Kidney glomerular epithelial cell (primary cell): ENCODE measurements around the gene PROKR1.
"Not testable (repeated sequence)": the region's sequence is repeated elsewhere in the genome, so short reads cannot be mapped to it uniquely, and the experiment has no call there.

Experiments used
- DNase-seq: peaks from one replicate; lab custom pipeline; 2025; lab: John Stamatoyannopoulos, UW

The PROKR1 gene

DNA sequence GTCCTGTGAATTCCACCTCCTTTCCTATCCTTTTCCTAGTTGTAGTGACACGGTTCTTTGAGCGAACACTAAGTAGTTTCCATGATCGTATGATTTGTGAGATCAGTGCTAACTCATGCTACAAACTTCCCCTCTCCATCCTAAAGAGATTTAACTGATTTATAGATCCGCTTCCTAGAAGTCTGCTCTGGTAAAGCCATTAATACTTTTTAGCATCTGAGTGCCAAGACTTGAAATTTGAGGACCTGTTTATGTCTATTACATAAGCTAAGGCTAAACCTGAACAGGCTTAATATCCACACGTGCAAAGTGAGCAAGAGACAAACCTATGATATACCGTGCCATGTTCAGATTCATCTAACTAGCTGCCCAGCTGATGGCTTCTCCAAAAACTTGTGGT lies 14.9 kb downstream of the PROKR1 start:
- no peak for DNase-seq

- DNase-seq, result no peak
Measured at GRCh38 chr2:68659081-68659480, 15.7 kb downstream of the PROKR1 start.

DNA sequence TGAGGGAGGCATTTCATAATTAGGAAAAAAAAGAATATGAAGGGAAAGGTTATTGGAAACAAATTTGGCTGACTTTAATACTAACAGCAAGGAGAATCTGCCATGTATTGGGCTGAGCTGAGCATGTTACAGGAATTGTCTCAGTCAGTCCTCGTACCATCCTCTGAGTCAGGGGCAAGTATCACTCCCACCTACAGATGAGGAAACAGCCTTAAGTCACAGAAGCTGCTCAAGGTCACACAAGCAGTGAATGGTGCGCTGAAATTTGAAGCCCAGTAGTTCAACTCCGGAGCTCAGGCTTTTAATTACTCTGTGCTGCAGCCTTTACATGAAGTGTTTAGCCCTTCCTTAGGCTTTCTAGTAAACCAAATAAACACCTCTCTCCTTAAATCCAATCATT lies 17.3 kb downstream of the PROKR1 start:
- no peak for DNase-seq

DNA sequence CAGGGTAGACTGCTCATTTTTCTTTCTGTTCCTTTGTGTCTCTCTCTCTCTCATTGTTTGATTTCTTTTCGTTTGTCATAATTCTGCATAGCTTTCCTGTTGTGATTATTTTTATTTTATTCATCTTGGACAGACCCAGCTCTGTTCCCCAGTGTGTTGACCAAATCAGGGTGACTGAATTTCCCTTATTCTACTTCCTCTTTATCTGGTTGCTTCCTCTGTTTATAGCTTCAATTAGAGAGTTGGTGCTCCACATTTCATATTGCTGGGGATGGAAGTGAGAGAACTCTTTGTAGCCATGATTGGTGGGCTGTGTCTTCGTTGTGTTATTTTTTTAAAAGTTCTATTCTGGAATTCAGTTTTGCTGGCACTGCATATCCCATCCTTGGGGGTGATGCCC lies 19.1 kb downstream of the PROKR1 start:
- DNase-seq, result no peak

GRCh38 chr2:68663371-68664156 lies 20.2 kb downstream of the PROKR1 start:
- no peak for DNase-seq

GRCh38 chr2:68667371-68667770 lies 24.0 kb downstream of the PROKR1 start:
- no peak for DNase-seq

GRCh38 chr2:68669651-68670050 lies 26.3 kb downstream of the PROKR1 start:
- no peak for DNase-seq

GRCh38 chr2:68671961-68672360 lies 28.6 kb downstream of the PROKR1 start:
- DNase-seq, result no peak

DNA sequence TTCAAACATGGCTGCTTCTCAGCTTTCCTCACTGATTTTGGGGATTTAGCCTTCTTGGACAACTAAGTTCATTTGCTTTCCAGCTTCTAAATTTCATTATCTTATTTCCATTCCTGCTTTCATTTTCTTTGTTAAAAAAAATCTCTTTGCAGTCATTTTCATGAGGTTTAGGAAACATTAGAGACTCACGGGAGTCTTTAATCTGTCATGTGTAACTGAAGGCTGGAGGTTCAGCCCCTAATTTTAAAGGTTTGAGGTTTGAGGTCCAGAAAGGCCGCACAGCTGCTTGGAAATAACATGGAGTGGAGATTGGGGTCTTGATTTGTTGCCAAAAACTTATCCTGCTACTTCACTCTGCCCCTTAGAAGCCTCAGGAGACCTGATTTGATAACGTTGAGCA lies 30.3 kb downstream of the PROKR1 start:
- DNase-seq, result no peak

DNA sequence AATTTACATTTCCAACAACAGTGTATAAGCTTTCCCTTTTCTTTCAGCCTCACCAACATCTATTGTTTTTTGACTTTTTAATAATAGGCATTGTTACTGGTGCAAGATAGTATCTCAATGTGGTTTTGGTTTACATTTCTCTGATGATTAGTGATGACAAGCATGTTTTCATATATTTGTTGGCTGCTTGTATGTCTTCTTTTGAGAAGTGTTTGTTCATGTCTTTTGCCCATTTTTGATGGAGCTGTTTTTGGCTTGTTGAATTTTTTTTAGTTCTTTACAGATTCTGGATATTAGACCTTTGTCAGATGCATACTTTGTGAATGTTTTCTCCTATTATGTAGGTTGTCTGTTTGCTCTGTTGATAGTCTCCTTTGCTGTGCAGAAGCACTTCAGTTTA lies 32.1 kb downstream of the PROKR1 start:
- DNase-seq, result no peak

- DNase-seq, result not testable (repeated sequence)
Measured at GRCh38 chr2:68677837-68678236, 34.5 kb downstream of the PROKR1 start.

- not testable (repeated sequence) for DNase-seq
Measured at GRCh38 chr2:68679166-68679916, 36.0 kb downstream of the PROKR1 start.

- not testable (repeated sequence) for DNase-seq
Measured at GRCh38 chr2:68679917-68680267, 36.5 kb downstream of the PROKR1 start.

DNA sequence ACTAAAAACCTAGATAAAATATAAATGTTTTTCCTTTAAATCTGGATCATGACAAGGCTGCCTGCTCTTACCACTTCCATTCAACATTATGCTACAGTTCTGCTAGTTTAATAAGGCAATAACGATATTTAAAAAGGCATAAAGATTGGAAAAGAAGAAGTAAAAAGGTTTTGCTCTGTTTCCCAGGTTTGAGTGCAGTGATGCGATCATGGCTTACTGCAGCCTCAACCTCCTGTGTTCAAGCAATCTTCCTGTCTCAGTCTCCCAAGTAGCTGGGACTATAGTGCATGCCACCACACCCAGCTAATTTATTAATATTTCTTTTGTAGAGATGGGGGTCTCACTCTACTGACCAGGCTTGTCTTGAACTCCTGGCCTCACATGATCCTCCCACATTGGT lies 40.8 kb downstream of the PROKR1 start:
- DNase-seq, result no peak

DNA sequence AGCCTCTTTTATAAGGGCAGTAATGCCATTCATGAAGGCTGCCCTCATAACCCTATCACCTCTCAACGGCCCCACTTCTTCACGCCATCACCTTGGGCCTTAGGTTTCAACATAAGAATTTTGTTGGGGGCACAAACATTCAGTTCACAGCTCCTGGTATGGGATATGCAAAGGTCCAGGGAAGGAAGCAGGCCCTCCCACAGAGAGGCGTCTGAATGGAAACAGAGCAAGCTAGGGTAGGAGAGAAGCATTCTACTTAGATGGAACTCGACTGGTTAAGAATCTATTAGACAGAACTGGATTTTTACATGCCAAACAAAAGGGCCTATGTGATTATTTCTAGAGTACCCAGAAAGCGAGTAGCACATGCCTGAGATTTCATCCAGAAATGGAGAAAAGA lies 42.8 kb downstream of the PROKR1 start:
- DNase-seq, result no peak

DNA sequence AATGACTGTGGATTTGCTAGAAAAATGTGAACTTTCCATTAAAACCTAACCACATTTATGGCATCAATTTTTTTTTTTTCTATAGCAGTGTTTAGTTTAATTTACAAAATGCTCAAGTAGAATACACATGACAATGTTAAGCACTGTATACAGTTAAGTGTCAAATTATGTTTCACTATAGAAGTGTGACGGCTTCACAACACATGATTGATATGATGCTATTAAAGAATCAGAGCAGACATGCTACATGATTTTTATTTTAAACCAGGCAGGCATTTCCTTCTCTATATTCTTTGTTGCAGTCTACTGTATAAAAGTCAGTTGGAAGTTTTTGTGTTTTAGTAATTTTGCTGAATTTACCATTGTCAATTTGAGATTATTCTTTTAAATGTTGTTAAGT lies 43.6 kb downstream of the PROKR1 start:
- no peak for DNase-seq

DNA sequence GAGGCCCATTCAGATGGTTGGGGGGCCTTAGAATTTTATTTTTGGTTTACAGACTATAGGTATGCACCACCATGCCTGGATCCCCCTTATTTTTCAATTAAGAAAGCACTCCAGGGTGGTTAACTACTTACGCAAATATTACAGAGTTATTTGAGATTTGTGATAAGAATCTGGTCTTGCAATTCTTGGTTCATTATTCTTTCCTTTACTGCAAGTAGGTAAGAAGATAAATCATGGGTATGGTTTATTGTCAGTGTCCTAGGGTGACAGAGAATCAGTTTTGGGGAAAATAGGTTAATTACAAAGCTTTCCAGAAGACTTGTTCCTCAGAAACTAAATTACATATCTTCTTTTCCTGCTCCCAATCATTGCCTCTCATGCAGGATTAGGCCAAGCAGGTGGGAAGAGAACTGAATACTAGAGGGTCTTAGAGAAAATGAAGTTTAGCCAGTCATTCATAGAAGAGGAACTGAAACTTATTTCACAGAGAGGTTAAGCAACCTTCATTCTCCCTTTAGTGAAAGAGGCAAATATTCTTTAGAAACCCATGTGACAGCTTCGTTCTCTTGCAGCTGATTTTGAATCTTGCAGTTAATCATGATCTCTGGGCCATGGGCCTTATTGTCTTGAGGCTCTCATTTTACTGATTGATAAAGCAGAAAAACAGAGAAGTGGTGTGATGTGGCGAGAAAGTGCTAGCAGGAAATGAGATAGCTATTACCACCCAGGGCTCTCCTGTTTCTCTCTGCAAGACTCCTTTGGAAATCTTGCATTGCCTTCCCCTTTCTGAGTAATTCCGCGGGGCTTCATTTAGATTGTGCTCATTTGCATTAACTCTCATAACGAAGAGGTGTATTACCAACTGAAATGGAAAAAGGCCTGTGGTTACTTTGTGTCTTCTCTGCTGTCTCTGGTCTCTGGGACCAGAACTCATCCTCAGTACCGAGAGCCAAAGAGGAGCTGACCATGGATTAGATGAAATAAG lies 46.5 kb downstream of the PROKR1 start:
- no peak for DNase-seq

DNA sequence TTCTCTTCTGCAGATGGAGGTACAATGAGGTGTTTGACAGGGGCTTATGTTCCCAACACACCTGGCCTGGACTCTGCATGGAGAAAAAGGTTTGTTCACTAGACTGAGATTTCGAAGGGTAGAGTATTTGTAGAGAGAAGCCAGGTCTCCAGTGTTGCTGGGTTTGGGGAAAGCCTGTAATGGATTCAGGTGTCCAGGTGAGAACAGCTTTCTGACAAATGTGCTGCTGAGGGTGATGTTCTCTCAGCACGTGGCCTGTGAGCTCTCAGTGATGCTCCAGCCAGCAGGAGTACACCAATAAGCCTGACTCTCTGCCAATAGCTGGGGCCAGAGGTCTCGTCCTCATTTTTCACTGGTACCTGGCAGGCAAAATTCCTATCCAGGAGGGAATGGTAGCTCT lies 47.5 kb downstream of the PROKR1 start:
- DNase-seq, result no peak

GRCh38 chr2:68692511-68692910 lies 49.1 kb downstream of the PROKR1 start:
- DNase-seq, result no peak

GRCh38 chr2:68693951-68694350 lies 50.6 kb downstream of the PROKR1 start:
- no peak for DNase-seq

DNA sequence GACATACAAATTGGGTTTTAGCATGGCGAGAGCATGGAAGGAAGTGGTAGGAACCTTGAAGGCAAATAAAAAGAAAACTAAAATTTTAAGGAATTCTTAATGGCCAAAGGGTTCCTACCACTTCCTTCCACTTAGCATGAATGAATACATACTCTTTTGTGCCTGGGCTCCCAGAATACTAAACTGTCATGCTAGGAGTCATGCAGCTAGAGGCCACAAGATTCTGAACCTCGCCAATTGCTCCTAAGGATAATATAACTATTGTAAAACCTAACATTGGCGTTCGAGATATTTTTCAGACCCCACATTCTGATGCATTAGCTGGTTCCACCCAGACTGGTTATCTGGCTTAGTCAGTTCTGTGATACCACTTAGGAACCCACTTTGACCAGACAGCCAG lies 52.6 kb downstream of the PROKR1 start:
- DNase-seq, result no peak

DNA sequence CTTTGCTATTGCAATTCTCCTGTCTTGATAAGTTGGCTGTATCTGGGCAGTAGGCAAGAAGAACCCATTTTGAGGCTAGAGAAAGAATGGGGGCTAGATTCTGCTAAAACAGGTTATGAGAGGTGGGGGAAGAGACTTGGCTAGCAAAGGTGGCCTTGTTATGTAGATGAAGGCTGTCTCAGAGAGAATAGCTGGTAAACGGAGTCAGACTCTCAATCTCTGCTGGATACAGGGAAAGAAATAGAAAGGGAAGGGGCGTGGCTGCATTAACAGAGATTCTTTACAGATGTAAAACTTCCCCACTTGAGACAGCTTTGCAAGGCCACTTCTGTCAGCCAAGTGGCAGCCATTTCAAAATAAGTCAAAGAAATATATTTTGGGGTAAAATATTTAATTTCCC lies 53.2 kb downstream of the PROKR1 start:
- DNase-seq, result no peak
